Neural cell (in vitro differentiated cells): ENCODE data around the gene CIDEA.

Experiments
- MXI1 ChIP-seq: fragments of 450-650 bp; conservative IDR thresholded peaks from 2 replicates; pipeline ENCODE4 v1.6.1; 2014; ENCODE audit warnings: antibody characterized with exemption, mild to moderate bottlenecking; ENCODE audit not compliant: poor library complexity, severe bottlenecking
- POLR2AphosphoS5 ChIP-seq: IDR thresholded peaks from 2 replicates; pipeline ENCODE4 v1.6.1; 2012

GRCh38 chr18:12258719-12259705, 4.9 kb downstream of the CIDEA start:
- TF ChIP-seq POLR2AphosphoS5: no peak
- TF ChIP-seq MXI1: no peak
